ENCODE data around the gene TUT1.

TUT1 gene

DNA sequence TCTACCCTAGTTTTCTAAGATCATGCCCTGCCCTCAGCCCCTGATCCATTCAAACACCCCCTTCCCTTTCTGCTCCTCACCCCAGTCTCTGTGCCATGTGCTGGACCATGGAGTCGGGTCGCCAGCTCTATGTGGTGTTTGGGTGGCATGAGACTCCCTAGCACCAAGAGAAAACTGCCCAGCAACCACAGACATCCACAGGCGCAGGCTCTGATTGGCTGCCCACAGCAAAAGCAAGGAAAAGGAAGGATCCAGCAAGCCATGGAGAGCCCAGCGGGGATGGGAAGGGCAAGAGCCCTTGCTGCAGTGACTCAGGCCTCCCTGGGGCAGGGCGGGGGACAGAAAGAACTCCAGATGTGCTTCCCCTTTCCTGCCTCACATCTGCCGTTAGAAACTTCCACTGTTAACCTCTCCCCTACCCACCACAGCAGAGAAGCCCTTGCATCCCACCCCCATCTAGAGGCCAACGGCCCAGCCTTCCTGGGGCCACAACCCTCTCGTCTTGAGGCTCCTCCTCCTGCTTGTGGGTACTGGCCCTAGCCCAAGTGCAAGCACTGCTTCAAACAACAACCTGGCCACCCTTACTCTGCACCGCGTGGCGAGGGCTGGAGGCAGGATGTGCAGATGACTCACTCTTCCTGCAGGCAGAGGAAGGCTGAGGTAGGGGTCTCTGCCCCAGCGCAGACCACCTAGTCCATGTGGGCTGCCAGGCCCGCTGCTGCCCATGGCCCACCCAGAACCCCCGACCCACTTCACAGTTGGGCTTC, 35.0 kb downstream of the TUT1 start:
- H2BK15ac ChIP-seq (replicated peaks; ENCODE audit: low read depth), result no peak overlapping the region
- H3K4me1 ChIP-seq (ENCODE audit: control insufficient read depth, low read depth, low read length), result peaks cover 28% of the 10 kb centered on the region
- no peak overlapping the region for H2BK5ac ChIP-seq (ENCODE audit: low read length)
- peak overlapping the region; percentile 85 for H3K23ac ChIP-seq (ENCODE audit: low read length)
- peaks cover 19% of the 10 kb centered on the region for H3K36me3 ChIP-seq (ENCODE audit: control insufficient read depth, insufficient read depth, low read length)
- no peaks in the 10 kb centered on the region for H3K27me3 ChIP-seq (ENCODE audit: insufficient read depth, low read length, poor library complexity)
- H3K4ac ChIP-seq (ENCODE audit: low read depth, low read length), result no peak overlapping the region
- peak overlapping the region; percentile 1 for H3K18ac ChIP-seq (ENCODE audit: low read length)
- no peak overlapping the region for H3K4me3 ChIP-seq (ENCODE audit: low read length)
- peaks cover 7% of the 10 kb centered on the region for H3K79me2 ChIP-seq (ENCODE audit: control insufficient read depth, insufficient read depth, low read length)
- peak overlapping the region; percentile 65 for H3K56ac ChIP-seq (ENCODE audit: low read length)
- peak; percentile 96 for DNase-seq
- H4K8ac ChIP-seq (ENCODE audit: low read depth, low read length), result no peak overlapping the region
- no peak overlapping the region for H2BK120ac ChIP-seq (ENCODE audit: low read depth, low read length)
- H4K5ac ChIP-seq (ENCODE audit: low read length), result no peak overlapping the region
- H3K79me1 ChIP-seq (ENCODE audit: low read length), result peaks cover 17% of the 10 kb centered on the region
- H2AK5ac ChIP-seq (ENCODE audit: low read length), result no peak overlapping the region
- peak overlapping the region; percentile 59 for H3K27ac ChIP-seq (ENCODE audit: low read depth, low read length)
- no peak overlapping the region for H3K4me2 ChIP-seq (ENCODE audit: low read length)
- H3K9ac ChIP-seq (ENCODE audit: low read length), result peak overlapping the region; percentile 40
- WGBS (ENCODE audit: extremely low coverage, insufficient coverage, low lambda C conversion rate), result no CpG with 5 or more reads among the region's 14 CpGs

DNA sequence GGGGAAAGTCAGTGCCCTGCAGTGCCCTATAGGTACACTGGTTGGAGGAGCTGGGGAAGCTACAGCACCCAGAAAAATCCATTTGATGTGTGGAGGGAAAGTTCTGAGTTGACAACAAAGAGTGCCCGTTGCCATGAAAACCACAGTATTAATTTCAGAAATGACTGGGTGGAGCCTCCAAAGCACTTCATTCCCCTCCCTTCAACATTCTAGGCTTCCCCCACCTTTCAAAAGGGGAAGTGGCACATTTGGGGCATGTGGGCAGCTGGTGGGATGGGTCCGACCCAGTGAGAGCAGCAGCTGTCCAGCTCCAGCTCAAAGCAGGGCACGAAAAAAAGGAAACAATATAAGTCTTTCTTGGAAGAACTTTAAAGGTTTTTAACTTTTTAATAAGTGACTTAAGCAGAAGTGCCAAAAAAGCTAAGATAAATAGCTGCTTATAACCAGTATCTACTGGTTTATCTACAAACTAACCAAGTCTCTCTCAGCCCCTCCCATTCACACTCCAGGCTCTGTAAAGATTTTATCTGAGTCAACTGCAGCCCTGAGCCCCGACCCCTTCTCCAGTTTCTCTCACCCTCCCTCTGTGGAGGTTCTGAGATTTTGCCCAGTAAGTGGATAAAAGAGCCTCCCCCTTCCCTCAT, 35.7 kb downstream of the TUT1 start:
- Histone ChIP-seq H3K4me1 (ENCODE audit: control insufficient read depth, low read depth, low read length) (peaks cover 26% of the 10 kb centered on the region), H3K27me3 (ENCODE audit: insufficient read depth, low read length, poor library complexity) (no peaks in the 10 kb centered on the region), H4K8ac (ENCODE audit: low read depth, low read length) (no peak overlapping the region), H3K79me1 (ENCODE audit: low read length) (peaks cover 17% of the 10 kb centered on the region), H3K36me3 (ENCODE audit: control insufficient read depth, insufficient read depth, low read length) (peaks cover 19% of the 10 kb centered on the region), H3K4ac (ENCODE audit: low read depth, low read length) (no peak overlapping the region), H2BK120ac (ENCODE audit: low read depth, low read length) (no peak overlapping the region), H3K27ac (ENCODE audit: low read depth, low read length) (peak overlapping the region; percentile 59), H2BK15ac (replicated peaks; ENCODE audit: low read depth) (no peak overlapping the region), H4K5ac (ENCODE audit: low read length) (no peak overlapping the region), H2AK5ac (ENCODE audit: low read length) (no peak overlapping the region), H3K79me2 (ENCODE audit: control insufficient read depth, insufficient read depth, low read length) (peaks cover 5% of the 10 kb centered on the region), H3K18ac (ENCODE audit: low read length) (peak overlapping the region; percentile 1), H3K4me2 (ENCODE audit: low read length) (no peak overlapping the region), H3K56ac (ENCODE audit: low read length) (peak overlapping the region; percentile 19), H3K9ac (ENCODE audit: low read length) (no peak overlapping the region), H3K4me3 (ENCODE audit: low read length) (no peak overlapping the region), H3K23ac (ENCODE audit: low read length) (no peak overlapping the region), H2BK5ac (ENCODE audit: low read length) (no peak overlapping the region)
- WGBS (ENCODE audit: extremely low coverage, insufficient coverage, low lambda C conversion rate), result no CpG with 5 or more reads among the region's 4 CpGs
- DNase-seq, result peak; percentile 88

DNA sequence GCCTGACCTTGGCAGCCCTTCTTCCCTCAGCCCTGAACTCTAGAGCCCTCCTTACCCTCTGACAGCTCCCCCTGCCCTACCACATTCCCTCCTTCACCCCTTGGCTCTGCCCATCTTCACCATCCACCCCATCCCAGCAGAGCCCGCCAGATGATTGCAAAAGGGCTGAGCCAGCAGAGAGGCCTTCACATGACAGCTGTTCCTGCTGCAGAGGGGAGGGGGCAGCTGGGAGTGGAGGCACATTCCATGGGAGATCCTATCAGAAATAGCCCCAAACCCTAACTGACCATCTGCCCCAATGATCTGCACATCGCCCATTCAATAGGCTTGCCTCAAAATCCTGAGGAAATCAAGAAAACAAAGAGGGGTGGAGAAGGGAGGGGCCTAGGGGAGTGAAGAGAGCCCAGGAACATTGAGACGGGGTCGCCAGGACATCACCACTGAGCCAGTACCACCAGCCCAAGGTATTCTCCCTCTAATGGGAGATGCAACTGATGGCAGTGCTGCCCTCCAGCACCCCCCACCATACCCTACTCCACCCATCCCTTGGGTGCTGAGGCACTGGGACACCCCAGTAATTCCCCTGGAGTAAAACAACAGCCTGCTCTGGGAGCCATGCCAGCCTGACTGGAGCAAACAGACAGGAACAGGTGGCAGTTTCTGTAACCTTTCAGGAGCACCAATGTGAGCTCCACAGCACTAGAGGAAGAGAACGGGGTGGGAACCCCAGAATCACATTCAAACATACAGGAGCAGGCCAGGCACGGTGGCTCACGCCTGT, 36.7 kb downstream of the TUT1 start:
- H2BK5ac ChIP-seq (ENCODE audit: low read length), result no peak overlapping the region
- DNase-seq, result peak; percentile 77
- no peaks in the 10 kb centered on the region for H3K27me3 ChIP-seq (ENCODE audit: insufficient read depth, low read length, poor library complexity)
- H3K4me2 ChIP-seq (ENCODE audit: low read length), result no peak overlapping the region
- H2AK5ac ChIP-seq (ENCODE audit: low read length), result no peak overlapping the region
- peaks cover 12% of the 10 kb centered on the region for H3K79me1 ChIP-seq (ENCODE audit: low read length)
- H3K56ac ChIP-seq (ENCODE audit: low read length), result peak overlapping the region; percentile 2
- no peak overlapping the region for H3K4me3 ChIP-seq (ENCODE audit: low read length)
- no peak overlapping the region for H3K9ac ChIP-seq (ENCODE audit: low read length)
- no peak overlapping the region for H4K8ac ChIP-seq (ENCODE audit: low read depth, low read length)
- H3K4me1 ChIP-seq (ENCODE audit: control insufficient read depth, low read depth, low read length), result peaks cover 26% of the 10 kb centered on the region
- H3K79me2 ChIP-seq (ENCODE audit: control insufficient read depth, insufficient read depth, low read length), result no peaks in the 10 kb centered on the region
- no peak overlapping the region for H3K4ac ChIP-seq (ENCODE audit: low read depth, low read length)
- WGBS (ENCODE audit: extremely low coverage, insufficient coverage, low lambda C conversion rate), result no CpG with 5 or more reads among the region's 7 CpGs
- H3K27ac ChIP-seq (ENCODE audit: low read depth, low read length), result no peak overlapping the region
- peaks cover 14% of the 10 kb centered on the region for H3K36me3 ChIP-seq (ENCODE audit: control insufficient read depth, insufficient read depth, low read length)
- H2BK120ac ChIP-seq (ENCODE audit: low read depth, low read length), result no peak overlapping the region
- H4K5ac ChIP-seq (ENCODE audit: low read length), result no peak overlapping the region
- no peak overlapping the region for H3K18ac ChIP-seq (ENCODE audit: low read length)
- H3K23ac ChIP-seq (ENCODE audit: low read length), result no peak overlapping the region
- H2BK15ac ChIP-seq (replicated peaks; ENCODE audit: low read depth), result no peak overlapping the region

DNA sequence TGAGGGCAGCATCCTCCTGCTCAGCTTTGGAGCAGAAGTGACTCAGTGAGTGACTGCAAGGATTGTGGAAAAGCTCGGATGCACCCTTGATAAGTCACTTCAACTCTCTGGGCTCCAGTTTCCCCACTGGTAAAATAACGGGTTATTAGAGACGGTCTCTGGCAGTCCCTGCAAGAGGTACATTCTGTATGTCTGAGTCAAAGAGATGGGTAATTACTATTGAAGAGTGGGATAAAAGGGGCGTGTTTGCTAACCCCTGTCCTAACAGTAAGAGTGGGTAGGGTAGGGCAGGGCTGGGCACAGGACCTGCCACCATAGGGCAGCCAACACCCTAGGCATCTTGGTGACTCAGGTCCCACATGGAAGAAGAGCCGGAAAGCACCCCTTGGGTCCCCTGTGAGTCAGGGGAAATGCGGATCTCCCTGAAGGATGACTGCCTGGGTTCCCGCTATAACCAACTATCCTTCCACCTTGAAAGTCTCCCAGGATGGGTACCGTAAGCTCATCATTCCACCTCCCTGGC, 37.4 kb downstream of the TUT1 start:
- no peak overlapping the region for H2BK5ac ChIP-seq (ENCODE audit: low read length)
- H3K27ac ChIP-seq (ENCODE audit: low read depth, low read length), result no peak overlapping the region
- no peak overlapping the region for H3K4me3 ChIP-seq (ENCODE audit: low read length)

DNA sequence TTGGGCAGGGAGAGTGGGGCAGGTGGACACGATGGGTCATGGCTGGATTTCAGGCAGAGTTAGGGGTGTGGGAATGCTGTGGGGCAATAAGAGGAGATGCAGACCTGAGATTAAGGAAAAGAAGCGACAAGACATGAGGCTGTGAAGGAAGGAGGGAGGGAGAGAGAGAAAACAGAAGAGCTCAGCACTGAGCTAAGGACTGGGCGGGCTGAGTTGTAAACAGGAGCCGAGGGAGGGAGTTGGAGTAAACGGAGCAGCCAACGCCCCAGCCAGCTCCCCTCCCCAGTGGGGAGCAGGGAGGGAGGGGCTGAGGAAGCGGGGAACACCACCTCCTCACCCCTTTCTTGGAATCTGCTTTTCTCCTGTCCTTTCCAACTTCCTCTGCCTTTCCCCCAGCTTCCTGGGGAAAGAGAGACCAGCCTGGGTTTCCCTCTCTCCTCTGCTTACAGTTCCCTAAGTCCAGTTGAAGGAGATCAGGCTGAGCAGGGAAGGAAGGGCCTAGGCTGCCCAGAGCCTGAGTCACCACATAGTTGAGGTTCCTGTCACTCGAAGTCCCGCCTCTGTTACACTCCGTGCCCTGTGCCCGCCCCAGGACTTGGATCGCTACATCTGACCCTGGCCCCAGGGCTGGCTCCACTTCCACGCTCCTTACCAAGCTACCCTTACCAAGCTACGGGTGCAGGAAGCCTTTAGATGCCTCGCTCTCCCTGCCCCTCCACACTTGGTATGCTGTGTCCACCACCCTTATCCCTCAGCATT, 38.1 kb downstream of the TUT1 start:
- peaks cover 24% of the 10 kb centered on the region for H3K4me1 ChIP-seq (ENCODE audit: control insufficient read depth, low read depth, low read length)
- H3K4me3 ChIP-seq (ENCODE audit: low read length), result no peak overlapping the region
- H3K36me3 ChIP-seq (ENCODE audit: control insufficient read depth, insufficient read depth, low read length), result peaks cover 7% of the 10 kb centered on the region

More for the DNA sequence above, 37.4 kb downstream of the TUT1 start:
- peaks cover 24% of the 10 kb centered on the region for H3K4me1 ChIP-seq (ENCODE audit: control insufficient read depth, low read depth, low read length)
- DNase-seq, result no peak
- H3K79me2 ChIP-seq (ENCODE audit: control insufficient read depth, insufficient read depth, low read length), result no peaks in the 10 kb centered on the region
- no peak overlapping the region for H3K4ac ChIP-seq (ENCODE audit: low read depth, low read length)
- no peak overlapping the region for H4K8ac ChIP-seq (ENCODE audit: low read depth, low read length)
- H3K56ac ChIP-seq (ENCODE audit: low read length), result peak overlapping the region; percentile 49
- peak overlapping the region; percentile 50 for H3K9ac ChIP-seq (ENCODE audit: low read length)
- no peak overlapping the region for H2AK5ac ChIP-seq (ENCODE audit: low read length)
- H3K36me3 ChIP-seq (ENCODE audit: control insufficient read depth, insufficient read depth, low read length), result peaks cover 10% of the 10 kb centered on the region
- no peak overlapping the region for H4K5ac ChIP-seq (ENCODE audit: low read length)
- peaks cover 8% of the 10 kb centered on the region for H3K79me1 ChIP-seq (ENCODE audit: low read length)
- WGBS (ENCODE audit: extremely low coverage, insufficient coverage, low lambda C conversion rate), result no CpG with 5 or more reads among the region's 8 CpGs
- no peak overlapping the region for H3K23ac ChIP-seq (ENCODE audit: low read length)
- H2BK120ac ChIP-seq (ENCODE audit: low read depth, low read length), result no peak overlapping the region
- H3K4me2 ChIP-seq (ENCODE audit: low read length), result no peak overlapping the region
- H3K18ac ChIP-seq (ENCODE audit: low read length), result no peak overlapping the region
- H3K27me3 ChIP-seq (ENCODE audit: insufficient read depth, low read length, poor library complexity), result no peaks in the 10 kb centered on the region
- no peak overlapping the region for H2BK15ac ChIP-seq (replicated peaks; ENCODE audit: low read depth)

More for the DNA sequence above, 38.1 kb downstream of the TUT1 start:
- H3K4ac ChIP-seq (ENCODE audit: low read depth, low read length), result no peak overlapping the region
- H2AK5ac ChIP-seq (ENCODE audit: low read length), result no peak overlapping the region
- no CpG with 5 or more reads among the region's 15 CpGs for WGBS (ENCODE audit: extremely low coverage, insufficient coverage, low lambda C conversion rate)
- peak overlapping the region; percentile 77 for H3K27ac ChIP-seq (ENCODE audit: low read depth, low read length)
- H4K5ac ChIP-seq (ENCODE audit: low read length), result no peak overlapping the region
- H3K79me2 ChIP-seq (ENCODE audit: control insufficient read depth, insufficient read depth, low read length), result no peaks in the 10 kb centered on the region
- no peak overlapping the region for H2BK120ac ChIP-seq (ENCODE audit: low read depth, low read length)
- H2BK5ac ChIP-seq (ENCODE audit: low read length), result peak overlapping the region; percentile 21
- H4K8ac ChIP-seq (ENCODE audit: low read depth, low read length), result no peak overlapping the region
- no peaks in the 10 kb centered on the region for H3K27me3 ChIP-seq (ENCODE audit: insufficient read depth, low read length, poor library complexity)
- H3K18ac ChIP-seq (ENCODE audit: low read length), result no peak overlapping the region
- H3K9ac ChIP-seq (ENCODE audit: low read length), result peak overlapping the region; percentile 50
- peak overlapping the region; percentile 73 for H3K56ac ChIP-seq (ENCODE audit: low read length)
- DNase-seq, result peak; percentile 97
- H2BK15ac ChIP-seq (replicated peaks; ENCODE audit: low read depth), result no peak overlapping the region
- H3K79me1 ChIP-seq (ENCODE audit: low read length), result peaks cover 6% of the 10 kb centered on the region
- no peak overlapping the region for H3K23ac ChIP-seq (ENCODE audit: low read length)
- peak overlapping the region; percentile 3 for H3K4me2 ChIP-seq (ENCODE audit: low read length)

Measured in mesendoderm (in vitro differentiated cells).